Lower leg skin (tissue), 3 donors: Measurements from ENCODE around the gene FAM53A.

Source experiments
- POLR2A ChIP-seq, 2 donors: fragments of 450-650 bp; IDR thresholded peaks; one replicate each; pipeline ENCODE4 v1.6.1; 2016 to 2017; ENCODE audit warnings: antibody characterized with exemption in 2 of 2, mild to moderate bottlenecking in 1 of 2, moderate library complexity in 1 of 2
- TF ChIP-seq, protein P1 (sequence below), 3 donors: fragments of 450-650 bp; IDR thresholded peaks; one replicate each; pipeline ENCODE4 v1.5.1; 2016; ENCODE audit warnings: antibody characterized with exemption in 3 of 3, mild to moderate bottlenecking in 3 of 3, moderate library complexity in 2 of 3

DNA sequence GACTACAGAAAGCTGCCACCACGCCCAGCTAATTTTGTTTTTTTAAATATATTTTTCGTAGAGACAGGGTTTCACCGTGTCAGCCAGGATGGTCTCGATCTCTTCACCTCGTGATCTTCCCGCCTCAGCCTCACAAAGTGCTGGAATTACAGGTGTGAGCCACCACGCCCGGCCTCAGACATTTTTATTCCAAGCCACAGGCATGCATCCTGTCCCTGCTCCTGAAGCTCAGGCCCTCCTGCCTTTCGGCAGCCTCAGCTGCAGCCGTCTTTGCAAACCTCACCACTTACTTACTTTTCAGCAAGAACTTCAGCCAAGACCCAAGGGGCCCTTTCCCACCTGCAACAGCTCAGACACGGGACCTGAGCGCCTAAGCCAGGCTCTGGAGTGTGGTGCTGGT lies 26.0 kb downstream of the FAM53A start:
- TF ChIP-seq, protein P1, sequence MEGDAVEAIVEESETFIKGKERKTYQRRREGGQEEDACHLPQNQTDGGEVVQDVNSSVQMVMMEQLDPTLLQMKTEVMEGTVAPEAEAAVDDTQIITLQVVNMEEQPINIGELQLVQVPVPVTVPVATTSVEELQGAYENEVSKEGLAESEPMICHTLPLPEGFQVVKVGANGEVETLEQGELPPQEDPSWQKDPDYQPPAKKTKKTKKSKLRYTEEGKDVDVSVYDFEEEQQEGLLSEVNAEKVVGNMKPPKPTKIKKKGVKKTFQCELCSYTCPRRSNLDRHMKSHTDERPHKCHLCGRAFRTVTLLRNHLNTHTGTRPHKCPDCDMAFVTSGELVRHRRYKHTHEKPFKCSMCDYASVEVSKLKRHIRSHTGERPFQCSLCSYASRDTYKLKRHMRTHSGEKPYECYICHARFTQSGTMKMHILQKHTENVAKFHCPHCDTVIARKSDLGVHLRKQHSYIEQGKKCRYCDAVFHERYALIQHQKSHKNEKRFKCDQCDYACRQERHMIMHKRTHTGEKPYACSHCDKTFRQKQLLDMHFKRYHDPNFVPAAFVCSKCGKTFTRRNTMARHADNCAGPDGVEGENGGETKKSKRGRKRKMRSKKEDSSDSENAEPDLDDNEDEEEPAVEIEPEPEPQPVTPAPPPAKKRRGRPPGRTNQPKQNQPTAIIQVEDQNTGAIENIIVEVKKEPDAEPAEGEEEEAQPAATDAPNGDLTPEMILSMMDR (IDR thresholded peaks at IDR 0.05): no peak
- TF ChIP-seq POLR2A (IDR thresholded peaks at IDR 0.05): no peak
